Subcutaneous adipose tissue (tissue), 4 donors: ENCODE data around the gene HEATR3. TPM values are rescaled to one million over a fixed set of nuclear protein-coding genes. Genes with fewer than 3 reads are reported as not detected.

Experiments used
- CTCF ChIP-seq: fragments of 450-650 bp; IDR thresholded peaks from one replicate; pipeline ENCODE4 v1.5.1; 2016; ENCODE audit warnings: low read depth, mild to moderate bottlenecking, control low read depth, antibody characterized with exemption, moderate library complexity
- total RNA-seq, 4 donors: library from RNA; depleted of rRNA; stranded (reverse); fragments of >200 nt; gene quantifications; one replicate each; pipeline ENCODE4 v1.1.0, GENCODE V29; 2016

Gene HEATR3
- total RNA-seq, 4 donors from 2014 or later: 14.3 to 42.2 (median 19.8) TPM

- no peak for TF ChIP-seq CTCF
Measured at GRCh38 chr16:50058091-50058771, 7.5 kb upstream of the HEATR3 start.

DNA sequence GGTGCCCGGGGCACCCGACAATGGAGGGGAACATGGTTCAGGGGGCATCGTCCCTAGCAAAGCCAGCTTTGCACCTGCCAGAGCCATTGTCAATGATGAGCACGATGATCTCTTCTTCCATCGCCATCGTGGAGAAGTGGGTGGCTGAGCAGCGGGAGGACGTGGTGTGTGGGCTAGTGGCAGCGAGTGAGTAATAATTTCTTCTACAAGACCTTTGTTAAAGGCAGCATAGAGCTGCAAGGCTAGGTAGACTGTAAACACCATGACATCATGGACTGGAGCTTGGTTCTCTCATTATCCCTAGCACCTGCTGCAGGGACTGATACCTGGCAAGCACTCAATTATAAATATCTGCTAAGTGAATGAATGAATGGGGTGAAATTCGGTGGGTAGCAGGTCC is 6.7 kb upstream of the HEATR3 start:
- no peak for TF ChIP-seq CTCF

DNA sequence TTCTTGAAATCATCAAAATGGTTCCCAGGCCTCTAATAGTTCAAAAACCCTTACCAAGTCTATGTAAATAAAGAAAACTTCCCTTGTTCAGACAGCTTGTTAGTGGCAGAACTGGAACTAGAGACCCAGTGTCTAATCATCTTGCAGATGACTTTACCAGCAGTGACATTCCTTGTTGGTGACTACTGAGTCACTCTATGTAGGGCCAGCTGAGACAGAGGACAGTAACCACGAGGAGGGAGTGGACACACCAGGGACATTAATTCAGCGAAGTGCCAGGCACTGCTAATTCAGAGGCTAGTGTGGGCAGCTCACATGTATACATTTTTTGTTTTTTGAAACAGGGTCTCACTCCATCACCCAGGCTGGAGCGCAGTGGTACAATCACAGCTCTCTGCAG is 6.1 kb upstream of the HEATR3 start:
- no peak for TF ChIP-seq CTCF

GRCh38 chr16:50061326-50061725 is 4.4 kb upstream of the HEATR3 start:
- no peak for TF ChIP-seq CTCF

- no peak for TF ChIP-seq CTCF
Measured at GRCh38 chr16:50065241-50065623, 538 bp upstream of the HEATR3 start.

DNA sequence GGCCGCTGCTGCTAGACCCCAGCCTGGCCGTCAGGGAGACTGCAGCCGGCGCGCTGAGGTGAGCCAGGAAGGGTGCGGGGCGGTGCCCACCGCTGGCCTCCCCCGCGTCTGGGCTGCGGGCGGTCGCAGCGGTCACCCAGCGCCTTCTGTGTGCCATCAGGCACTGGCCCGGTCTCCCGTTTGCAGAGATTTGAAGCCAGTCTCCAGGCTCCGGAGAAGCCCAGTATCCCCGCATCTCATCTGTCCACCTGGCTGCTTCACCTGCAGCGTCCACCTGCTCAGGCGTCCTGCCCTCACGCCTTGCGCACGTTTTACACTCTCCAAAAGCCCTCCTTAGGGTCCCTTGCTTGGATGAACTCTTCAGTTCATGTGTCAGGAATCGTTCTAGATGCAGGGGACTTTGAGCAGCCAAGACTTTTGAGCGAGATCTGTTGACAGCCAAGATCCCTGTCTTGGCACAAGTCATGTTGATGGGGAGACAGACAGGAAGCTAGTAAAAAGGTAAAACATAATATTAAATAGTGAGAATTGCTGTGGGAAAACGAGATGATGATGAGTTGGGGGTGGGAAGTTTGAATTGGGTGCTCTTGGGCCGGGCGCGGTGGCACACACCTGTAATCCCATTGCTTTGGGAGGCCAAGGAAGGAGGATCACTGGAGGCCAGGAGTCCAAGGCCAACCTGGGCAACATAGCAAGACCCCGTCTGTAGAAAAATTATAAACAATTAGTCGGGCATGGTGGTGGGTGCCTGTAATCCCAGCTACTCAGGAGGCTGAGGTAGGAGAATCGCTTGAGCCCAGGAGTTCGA is 916 bp downstream of the HEATR3 start:
- no peak for TF ChIP-seq CTCF

DNA sequence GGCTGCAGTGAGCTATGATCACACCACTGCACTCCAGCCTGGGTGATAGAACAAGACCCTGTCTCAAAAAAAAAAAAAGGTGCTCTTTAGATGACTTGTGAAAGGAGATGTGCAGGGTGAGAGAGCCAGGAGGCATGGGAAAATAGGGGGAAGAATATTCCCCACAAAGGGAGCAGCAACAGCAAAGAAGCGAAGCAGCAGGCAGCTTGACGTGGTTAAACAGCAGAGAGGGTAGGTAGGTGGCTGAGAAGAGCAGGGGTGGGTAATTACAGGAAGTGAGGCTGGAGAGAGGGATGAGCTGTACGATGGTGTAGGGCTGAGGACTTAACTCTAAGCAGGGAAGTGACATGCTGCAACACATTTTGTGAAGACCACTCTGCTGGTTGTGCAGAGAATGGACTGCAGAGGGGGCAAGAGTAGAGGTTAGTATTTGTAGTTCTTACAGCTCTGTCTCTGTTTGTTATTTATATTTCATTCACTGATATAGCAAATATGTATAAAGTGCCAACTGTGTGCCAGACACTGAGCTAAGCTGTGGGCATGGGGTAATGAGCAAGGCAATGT is 1.6 kb downstream of the HEATR3 start:
- TF ChIP-seq CTCF: no peak
